Thyroid gland (tissue), 4 donors: ENCODE measurements around the gene SLC25A26.

Source experiments
- POLR2A ChIP-seq, 2 donors: fragments of 450-650 bp; IDR thresholded peaks; one replicate each; pipeline ENCODE4 v1.6.1; 2017; ENCODE audit warnings: antibody characterized with exemption in 2 of 2, mild to moderate bottlenecking in 2 of 2, moderate library complexity in 1 of 2
- TF ChIP-seq, protein P1 (sequence below), 6 experiments: fragments of 200-600 bp in 3 of 6; fragments of 450-650 bp in 3 of 6; sonication (generic) in 3 of 6; IDR thresholded peaks; one replicate each; pipeline ENCODE4 v1.5.1; 2016 to 2019; ENCODE audit warnings: antibody characterized with exemption in 6 of 6, mild to moderate bottlenecking in 2 of 6, inconsistent platforms in 1 of 6, moderate library complexity in 1 of 6

GRCh38 chr3:66386925-66387650 is 166.3 kb downstream of the SLC25A26 start:
- TF ChIP-seq, protein P1, sequence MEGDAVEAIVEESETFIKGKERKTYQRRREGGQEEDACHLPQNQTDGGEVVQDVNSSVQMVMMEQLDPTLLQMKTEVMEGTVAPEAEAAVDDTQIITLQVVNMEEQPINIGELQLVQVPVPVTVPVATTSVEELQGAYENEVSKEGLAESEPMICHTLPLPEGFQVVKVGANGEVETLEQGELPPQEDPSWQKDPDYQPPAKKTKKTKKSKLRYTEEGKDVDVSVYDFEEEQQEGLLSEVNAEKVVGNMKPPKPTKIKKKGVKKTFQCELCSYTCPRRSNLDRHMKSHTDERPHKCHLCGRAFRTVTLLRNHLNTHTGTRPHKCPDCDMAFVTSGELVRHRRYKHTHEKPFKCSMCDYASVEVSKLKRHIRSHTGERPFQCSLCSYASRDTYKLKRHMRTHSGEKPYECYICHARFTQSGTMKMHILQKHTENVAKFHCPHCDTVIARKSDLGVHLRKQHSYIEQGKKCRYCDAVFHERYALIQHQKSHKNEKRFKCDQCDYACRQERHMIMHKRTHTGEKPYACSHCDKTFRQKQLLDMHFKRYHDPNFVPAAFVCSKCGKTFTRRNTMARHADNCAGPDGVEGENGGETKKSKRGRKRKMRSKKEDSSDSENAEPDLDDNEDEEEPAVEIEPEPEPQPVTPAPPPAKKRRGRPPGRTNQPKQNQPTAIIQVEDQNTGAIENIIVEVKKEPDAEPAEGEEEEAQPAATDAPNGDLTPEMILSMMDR (IDR thresholded peaks at IDR 0.05): no peak
- no peak for TF ChIP-seq POLR2A (IDR thresholded peaks at IDR 0.05)
